GM12872 (cell line): ENCODE data around the gene SND1.

Experiments
- TF ChIP-seq, protein P1 (sequence below): IDR thresholded peaks from 3 replicates; pipeline ENCODE4 v1.5.1; 2011; ENCODE audit warnings: low read depth, mild to moderate bottlenecking, low read length, moderate library complexity; ENCODE audit not compliant: insufficient read depth

SND1 gene

DNA sequence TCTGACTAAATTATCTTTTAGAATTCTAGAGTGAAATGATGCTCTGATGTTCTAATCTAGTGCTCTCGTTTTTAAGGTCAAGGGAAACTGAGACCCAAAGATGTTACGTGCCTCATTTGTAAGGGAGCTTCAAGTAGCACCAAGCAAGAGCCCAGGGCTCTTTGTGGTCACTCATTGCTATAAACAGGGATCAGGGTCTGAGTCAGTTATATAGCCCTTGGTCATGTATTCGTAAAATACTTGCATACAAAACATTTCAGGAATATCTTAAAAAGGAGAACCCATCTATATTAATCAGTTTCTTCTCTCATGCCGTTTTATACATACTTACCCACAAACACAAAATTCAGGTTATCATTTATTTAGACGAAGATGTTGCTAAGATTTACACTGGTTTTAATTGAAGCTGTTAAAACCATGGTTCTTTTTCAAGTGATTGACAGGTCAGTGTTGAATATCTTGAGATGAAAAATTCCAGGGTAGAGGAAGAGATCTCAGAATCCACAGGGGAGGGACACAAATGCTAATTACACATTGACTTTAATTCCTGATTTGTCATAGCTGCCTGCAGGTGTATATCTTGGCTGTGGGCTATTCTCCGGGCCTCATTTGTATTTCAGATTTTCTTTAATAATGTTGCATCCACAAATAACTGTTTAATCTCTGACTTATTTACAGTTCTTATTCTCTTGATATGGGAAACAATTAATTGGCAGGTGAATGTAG lies 188.4 kb downstream of the SND1 start:
- TF ChIP-seq, protein P1, sequence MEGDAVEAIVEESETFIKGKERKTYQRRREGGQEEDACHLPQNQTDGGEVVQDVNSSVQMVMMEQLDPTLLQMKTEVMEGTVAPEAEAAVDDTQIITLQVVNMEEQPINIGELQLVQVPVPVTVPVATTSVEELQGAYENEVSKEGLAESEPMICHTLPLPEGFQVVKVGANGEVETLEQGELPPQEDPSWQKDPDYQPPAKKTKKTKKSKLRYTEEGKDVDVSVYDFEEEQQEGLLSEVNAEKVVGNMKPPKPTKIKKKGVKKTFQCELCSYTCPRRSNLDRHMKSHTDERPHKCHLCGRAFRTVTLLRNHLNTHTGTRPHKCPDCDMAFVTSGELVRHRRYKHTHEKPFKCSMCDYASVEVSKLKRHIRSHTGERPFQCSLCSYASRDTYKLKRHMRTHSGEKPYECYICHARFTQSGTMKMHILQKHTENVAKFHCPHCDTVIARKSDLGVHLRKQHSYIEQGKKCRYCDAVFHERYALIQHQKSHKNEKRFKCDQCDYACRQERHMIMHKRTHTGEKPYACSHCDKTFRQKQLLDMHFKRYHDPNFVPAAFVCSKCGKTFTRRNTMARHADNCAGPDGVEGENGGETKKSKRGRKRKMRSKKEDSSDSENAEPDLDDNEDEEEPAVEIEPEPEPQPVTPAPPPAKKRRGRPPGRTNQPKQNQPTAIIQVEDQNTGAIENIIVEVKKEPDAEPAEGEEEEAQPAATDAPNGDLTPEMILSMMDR = no peak

DNA sequence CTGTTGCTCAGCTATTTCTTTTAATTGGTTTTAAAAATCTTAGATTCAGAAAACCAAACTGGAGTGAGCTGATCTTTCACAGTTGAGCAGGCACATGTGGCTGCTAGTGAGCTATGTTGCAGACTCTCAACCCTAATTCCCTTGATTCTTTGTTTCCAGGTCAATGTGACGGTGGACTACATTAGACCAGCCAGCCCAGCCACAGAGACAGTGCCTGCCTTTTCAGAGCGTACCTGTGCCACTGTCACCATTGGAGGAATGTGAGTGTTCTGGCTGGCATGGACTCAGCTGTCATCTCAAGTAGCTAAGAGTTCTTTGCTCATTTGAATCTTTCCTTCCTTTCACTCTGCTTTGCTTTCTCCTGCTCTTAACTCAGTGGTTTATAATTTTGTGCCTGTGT lies 192.2 kb downstream of the SND1 start:
- TF ChIP-seq, protein P1 = no peak

DNA sequence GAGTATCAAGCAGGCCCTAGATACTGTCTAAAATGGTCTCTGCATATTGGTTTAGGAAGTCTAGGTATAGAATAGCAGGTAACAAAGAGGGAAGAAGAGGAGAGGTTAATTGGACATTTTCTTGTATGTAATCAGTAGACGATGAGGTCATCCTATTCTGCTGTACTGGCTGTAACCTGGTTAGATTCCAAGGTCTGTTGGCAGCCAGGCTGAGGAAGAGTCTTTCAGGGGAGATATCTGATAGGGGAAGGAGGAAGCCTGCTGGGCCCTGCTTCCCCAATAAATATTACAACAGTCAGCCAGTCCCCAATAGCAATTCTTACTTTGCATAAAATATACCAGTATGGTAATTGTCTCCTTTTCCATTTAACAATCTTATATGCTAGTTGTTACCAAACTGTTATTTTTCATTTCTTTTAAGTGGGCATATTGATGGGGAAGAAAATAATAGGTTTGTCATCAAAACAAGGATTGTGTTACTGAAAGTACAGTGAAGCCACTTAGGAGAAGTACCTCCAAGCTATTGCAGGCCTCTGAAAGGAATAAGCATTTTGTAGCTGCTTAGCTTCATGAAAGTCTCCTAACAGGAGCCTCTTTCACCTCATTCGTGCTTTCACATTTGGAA lies 192.8 kb downstream of the SND1 start:
- TF ChIP-seq, protein P1 = no peak

DNA sequence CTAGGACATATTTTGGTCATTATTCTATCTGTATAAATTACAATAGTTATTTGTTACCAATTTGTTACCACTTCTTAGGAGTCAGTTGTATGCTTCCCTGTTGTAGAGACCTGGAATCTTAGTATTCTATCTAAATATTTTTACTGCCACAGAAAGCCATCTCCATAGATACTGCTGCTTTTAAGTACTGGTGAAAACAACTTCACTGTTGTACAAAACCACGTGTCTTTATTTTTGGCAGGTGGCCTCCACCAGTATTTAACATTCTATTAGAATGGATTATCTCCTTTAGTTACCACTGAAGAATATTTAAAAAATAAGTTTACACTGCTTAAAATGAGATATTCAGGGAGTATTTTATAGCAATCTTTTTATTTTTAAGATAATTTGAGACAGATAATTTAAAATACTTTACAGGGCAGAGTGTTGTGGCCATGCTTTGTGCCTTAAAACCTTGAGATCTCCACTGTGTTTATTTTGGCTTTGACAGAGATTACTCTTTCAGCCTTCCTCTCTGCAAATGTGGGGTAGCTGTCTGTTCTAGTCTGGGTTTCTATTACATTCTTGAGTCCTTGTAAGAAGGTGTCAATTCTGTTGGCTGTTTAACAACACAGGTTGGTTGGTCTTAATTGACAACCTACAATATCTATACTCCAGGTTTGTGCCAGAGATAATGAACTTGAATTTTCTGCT lies 193.7 kb downstream of the SND1 start:
- TF ChIP-seq, protein P1 = no peak

DNA sequence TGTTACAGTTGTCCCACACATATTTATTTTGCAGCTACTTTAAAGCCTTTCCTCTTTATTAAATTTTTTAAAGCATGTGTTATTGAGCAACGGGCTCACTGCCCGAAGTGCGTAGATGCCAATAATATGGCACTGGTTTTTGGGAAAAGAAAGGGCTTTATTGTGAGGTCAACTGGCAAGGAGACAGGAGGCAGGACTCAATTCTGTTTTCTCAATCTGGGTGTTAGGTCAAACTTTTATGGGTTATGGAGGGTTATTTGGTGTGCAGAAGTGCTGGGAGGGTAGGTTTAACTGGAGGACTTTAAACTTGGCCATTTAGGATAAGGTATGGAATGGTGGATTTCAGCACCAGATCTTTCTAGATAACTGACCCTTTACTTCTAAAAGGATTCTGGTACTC lies 195.6 kb downstream of the SND1 start:
- TF ChIP-seq, protein P1 = no peak

DNA sequence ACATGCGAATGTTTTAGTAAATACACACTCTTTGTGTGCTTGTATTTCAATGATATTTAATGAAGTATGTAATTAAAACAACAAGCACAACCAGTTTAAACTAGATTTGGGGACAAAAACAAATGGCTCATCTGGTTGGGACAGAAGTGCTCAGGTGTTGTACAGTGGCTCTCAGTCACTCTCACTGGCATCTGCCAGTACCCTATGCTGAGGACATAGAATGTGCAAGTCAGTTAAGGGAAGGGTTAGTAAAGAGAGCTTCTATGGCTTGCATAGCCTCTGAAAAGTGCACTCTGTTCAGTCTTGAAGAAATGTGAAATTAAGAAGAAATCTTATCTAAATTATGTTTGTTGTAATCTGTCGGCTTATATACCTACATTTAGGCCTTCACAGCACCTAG lies 196.2 kb downstream of the SND1 start:
- TF ChIP-seq, protein P1 = no peak

DNA sequence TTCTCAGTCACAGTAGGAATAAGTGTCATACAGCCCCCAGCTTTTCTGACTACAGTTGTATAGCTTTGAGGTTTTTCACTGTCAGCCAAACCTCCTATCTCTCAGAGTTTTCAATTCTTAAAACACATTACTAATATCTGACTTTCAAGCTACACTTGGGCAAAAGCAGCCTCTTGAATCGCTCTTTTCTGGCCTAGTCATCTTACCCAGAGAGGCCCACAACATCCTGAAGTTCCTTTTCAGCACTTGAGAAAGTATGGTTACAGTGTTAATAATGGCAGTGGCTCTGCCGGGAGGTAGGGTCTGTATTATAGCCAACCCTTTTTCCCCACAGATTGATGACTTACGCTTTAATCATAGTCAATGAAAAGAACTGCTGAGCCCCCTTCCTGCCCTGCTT lies 198.2 kb downstream of the SND1 start:
- TF ChIP-seq, protein P1 = no peak
